ENCODE results near the gene PCOLCE2.

DNA sequence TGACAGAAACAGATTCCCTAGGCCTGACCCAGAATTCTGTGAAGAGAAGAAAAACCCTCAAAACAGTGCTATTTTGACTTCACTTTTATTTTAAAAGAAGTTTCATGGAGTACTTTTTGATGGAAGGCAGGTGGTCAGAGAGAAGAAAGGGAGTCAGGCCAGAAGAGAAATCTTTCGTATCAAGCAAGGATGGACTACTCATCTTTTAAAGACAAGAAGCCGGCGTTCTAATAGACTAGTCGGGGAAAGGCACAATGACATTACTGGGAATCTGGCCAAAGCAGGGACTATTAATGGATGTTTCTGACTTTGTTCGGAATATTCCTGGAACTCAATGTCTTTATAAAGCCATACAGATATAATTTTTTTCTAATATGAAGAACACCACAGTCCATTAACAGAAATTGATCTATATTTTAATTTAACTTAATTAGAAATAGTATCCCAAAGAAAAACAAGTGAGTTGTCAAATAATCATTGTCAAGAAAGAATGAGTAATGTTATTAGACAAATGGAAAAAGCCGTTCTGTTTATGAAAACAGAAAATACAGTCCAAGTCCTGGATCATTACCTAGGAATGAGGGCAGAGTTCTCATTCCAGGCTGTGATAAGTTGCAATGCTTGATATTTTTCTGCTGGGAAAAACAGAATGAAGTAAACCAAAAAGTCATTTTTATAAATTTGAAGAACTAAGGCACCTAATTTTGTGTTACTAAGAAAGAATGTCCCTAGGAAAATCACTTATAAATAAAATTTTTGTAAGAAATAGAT is 23.7 kb upstream of the PCOLCE2 start:
- TF ChIP-seq, protein P1, sequence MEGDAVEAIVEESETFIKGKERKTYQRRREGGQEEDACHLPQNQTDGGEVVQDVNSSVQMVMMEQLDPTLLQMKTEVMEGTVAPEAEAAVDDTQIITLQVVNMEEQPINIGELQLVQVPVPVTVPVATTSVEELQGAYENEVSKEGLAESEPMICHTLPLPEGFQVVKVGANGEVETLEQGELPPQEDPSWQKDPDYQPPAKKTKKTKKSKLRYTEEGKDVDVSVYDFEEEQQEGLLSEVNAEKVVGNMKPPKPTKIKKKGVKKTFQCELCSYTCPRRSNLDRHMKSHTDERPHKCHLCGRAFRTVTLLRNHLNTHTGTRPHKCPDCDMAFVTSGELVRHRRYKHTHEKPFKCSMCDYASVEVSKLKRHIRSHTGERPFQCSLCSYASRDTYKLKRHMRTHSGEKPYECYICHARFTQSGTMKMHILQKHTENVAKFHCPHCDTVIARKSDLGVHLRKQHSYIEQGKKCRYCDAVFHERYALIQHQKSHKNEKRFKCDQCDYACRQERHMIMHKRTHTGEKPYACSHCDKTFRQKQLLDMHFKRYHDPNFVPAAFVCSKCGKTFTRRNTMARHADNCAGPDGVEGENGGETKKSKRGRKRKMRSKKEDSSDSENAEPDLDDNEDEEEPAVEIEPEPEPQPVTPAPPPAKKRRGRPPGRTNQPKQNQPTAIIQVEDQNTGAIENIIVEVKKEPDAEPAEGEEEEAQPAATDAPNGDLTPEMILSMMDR (conservative IDR thresholded peaks at IDR 0.05): no peak
- no peak for TF ChIP-seq EZH2 (IDR thresholded peaks at IDR 0.05; ENCODE audit: low read depth)

Measured in PC-9 (cell line).